Kidney capillary endothelial cell (primary cell): ENCODE results near the gene AFAP1L2.

Experiments
- DNase-seq: peaks from one replicate; pipeline ENCODE4 v3.0.0-alpha.2; 2018; ENCODE audit warnings: low spot score

AFAP1L2 gene

DNA sequence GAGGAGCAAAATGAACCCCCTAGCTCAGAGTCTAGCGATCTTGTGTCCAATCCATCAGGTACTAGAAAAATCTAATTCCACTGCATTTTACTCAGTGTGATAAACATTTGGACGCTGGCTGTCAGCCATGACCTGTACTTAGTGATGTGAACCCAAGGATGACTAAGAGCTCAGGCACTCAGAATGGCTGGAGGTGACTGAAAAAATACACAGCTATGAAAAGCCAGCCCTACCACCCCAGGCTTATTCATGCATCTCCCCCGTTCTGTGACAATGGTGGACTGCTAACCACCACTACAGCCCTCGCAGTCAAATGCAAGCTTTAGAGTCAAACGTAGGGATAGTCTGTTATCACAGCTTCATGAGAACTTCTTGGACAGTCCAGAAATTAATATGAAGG lies 14.9 kb downstream of the AFAP1L2 start:
- peak; percentile 59 for DNase-seq

DNA sequence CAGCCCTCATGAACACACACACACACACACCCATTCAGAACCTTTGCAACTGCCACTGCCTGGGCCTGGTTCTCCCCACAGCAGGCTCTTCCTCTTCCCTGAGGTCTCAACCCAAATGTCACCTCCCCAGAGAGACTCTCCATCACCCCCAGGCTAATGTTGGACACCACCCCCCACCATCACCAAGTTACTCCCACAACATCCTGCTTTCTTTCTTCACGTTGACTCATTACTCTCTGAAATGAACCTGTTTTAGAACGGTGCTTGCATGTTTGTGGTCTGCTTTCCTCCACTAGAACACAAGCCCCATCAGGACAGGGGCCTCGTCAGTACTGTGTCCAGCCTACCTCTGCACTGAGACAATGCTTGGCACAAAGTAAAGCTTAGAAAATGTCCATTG lies 16.0 kb downstream of the AFAP1L2 start:
- DNase-seq = no peak

DNA sequence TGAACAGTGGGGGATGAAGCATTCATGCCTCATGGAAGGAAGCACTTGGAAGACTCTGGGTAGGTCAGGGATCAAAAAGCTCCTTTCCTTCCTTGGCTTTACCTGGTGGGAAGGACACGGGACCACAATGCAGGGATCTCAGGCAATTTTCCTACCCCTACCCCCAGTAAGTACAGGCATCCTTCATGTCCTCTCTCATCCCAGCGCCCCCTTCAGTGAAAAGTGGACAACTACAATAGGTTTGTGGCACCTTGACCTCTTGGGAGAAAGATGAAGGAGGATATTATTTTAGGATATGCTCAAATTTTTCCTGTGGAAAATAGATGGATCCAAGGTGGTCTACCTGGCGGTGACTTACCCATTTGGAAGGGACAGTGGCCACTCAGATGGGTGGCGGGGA lies 16.5 kb downstream of the AFAP1L2 start:
- DNase-seq = no peak

DNA sequence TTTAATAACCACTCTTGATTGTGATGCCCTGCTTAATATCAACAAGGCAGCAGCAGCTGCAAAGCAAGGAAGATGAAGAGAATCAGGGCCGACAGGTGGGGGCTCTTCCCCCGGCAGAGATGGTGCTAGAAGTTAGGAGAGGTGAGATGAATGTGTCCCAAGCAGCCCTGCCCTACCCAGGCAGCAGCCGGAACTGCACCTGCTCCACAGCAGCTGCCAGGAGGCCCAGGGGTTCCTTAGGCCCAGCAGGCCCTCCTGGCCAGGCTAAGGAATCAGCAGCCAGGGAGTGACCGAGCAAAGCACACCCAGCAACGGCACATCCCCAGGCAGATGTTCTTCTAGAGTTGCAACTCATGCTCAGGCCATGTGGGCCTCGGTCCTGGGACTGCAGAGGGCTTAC lies 17.9 kb downstream of the AFAP1L2 start:
- no peak for DNase-seq

DNA sequence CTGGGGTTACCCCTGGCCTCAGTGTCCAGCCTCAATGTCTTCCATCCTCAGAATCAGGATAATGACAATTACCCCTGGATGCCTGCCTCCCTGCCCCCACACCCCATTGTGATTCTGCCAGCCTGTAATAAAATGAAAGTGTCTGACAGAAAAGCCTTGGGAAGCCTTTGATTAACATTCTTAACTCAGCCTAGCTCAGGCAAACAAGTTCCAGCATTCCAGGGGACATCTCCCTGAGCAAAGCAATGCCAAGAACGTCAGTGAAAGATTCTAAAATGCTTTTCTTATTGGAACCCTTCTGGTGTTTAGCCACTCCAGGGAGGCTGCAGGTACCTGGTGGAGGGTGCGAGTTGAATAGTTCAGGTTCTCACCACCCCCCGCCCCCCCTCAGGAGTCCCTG lies 18.7 kb downstream of the AFAP1L2 start:
- no peak for DNase-seq

DNA sequence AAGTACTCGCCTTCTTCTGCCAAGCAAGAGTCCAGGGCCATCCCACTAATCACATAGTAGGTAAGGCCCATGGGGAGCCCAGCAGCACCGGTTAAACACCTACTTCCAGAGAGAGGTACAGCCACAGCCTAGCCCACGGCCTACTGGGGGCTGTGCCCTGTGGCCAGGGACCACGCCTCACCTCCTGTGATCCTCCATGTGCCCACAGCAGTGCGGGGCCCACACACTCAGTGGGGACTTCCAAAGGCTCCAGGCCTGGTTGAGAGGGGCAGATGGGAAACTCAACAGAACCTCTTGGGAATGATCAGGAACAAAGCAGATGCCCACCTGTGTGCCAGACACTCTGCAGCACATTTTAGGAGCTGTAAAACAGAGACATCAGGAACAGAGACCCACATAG lies 19.7 kb downstream of the AFAP1L2 start:
- no peak for DNase-seq

DNA sequence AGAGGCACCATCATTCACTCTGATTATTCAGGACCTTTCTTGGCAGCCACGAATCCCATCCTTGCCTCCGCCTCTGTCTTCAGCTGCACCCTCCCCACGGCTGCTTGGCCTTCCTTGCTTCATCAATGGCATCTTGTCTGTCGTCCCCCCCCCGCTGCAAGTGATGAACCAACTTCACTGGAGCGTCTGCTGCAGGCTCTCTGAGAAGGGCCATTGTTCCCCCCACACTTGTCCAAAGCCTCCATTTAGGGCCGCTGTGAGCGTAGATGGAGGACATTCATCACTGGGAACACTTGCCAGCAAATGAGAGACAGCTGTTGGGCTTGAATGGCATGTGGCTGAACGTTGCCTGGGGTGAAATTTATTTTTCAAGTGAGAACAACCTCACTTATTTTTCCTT lies 20.1 kb downstream of the AFAP1L2 start:
- DNase-seq = no peak

DNA sequence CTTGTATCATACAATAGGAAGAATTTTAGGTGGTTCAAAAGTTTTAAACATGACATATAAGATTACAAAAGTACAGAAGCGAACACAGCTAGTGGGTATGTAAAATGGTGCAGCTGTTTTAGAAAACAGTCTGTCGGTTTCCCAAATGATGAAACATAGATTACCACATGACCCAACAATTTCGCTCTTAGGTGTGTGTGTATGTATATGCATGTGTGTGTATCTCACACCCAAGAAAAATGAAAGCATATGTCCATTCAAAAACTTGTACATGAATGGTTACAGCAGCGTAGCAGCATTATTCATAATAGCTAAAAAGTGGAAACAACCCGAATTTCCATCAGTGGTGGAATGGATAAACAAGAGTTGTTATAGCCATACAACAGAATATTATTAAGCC lies 23.5 kb downstream of the AFAP1L2 start:
- no peak for DNase-seq

DNA sequence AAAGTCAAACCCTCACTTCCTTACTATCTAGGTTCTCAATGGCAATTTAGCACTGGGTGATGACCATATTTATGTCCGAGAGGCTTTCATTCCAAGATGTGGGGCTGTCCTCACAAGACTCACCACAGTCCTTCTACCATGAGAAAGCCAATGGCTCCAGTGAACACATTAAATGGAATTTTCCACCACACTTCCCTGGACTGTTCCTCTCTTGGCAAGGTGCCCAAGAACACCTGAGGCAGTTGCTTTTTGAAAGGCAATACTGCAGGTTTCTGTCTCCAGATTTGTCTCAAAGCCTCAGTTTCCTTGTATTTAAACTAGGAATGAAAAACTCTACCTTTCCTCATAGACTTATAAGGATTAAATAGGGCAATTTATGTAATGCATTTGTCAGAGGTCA lies 24.2 kb downstream of the AFAP1L2 start:
- no peak for DNase-seq

DNA sequence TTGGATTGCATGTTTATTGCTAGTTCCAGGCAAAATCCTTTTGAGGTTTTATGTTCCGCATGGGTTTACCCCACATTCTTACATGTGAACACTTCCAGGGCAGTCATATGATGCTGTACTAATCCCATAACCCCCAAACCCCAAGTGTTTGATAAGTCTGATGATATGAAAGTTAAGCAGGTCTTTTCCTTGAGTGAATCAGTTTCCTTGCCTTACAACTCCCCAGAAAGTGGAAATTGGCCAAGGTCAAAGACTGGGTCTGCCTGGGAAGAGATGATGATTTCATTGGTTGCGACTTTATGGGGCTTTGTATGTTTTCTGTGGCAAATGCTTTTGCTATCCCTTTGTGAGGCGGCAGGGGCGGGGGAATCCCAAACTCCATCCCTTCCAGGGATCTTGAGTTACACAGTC lies 24.7 kb downstream of the AFAP1L2 start:
- DNase-seq = no peak

DNA sequence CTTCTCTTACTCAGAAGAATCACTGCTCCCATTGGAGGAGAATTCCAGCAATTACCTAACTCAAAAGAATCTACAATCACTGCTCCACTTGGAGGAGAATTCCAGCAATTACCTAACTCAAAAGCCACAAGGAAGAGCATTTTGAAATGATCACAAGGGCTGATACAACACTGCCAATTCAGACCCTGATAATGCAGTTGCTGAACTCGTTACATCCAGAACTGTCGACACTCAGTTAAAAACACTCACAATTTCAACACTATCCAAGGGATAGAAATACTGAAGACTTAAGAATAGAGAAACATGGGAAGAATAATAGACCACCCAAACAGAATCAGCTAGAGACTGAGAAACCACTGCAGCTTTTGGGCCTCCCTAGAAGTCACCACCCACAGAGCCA lies 27.8 kb downstream of the AFAP1L2 start:
- DNase-seq = no peak

DNA sequence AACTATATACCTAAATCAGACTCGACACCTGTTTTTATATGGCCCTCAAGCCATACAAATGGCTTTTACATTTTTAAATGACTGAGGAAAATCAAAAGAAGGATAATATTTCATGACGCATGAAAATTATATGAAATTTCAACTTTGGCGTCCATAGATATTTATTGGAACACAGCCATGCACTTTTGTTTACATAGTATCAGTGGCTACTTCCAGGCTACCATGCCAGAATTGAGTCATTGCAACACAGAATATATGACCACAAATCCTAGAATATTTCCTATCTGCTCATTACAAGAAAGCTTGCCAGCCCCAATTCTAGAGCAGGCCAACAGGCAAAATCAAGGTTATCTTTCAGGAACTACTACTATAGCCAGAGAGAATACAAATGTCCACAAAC lies 29.3 kb downstream of the AFAP1L2 start:
- no peak for DNase-seq

DNA sequence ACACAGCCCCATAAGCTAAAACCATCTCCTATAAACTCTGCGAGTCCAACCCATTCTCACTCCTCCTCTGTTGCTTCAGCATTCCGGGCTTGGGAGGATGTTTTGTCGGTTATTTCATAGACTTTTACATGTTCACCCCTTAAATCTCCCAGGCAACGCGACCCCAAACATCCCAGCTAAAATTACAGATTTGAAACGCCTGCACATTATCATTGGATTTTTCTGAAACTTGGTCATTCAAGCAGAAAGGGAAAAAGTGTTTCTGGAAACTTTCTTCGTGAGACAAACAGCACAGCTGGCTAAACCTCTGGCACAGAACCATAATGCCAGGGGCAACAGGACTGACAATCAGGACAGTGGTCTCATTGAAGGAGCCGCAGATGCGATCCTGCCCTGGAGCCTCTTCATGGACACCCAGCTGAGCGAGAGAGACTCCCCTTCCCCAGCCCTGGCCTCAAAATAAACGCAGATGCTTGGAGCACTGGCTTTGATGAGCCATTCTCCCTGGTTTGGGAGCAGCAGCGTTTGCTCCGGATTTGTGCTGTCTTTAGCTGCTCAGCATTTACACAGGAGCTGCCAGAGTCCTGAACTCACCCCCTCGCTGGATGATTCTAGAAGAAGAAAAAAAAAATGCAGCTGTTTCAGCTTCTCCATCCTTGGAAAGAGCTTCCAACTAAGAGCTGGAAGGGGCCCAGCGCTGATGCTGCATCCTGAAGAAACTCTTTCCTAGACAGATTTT lies 30.1 kb downstream of the AFAP1L2 start:
- DNase-seq = no peak

DNA sequence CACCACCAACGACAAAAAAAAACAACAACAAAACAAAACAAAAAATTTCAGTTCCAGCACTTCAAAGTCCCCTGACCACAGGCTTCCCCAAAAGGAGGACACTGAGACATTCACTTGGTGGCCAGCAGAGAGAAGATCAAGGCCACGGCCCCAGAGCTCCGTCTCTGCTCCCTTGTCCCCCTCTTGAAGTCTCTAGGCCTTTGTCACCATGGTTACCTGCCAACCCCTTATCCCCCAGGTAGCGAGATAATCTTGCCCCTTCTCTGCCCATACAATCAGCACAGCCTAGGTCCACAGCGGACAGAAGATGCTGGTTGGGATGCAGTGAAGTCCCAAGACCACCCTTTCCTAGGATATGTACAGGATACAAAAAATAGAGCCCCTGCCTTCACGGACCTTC lies 30.7 kb downstream of the AFAP1L2 start:
- no peak for DNase-seq

DNA sequence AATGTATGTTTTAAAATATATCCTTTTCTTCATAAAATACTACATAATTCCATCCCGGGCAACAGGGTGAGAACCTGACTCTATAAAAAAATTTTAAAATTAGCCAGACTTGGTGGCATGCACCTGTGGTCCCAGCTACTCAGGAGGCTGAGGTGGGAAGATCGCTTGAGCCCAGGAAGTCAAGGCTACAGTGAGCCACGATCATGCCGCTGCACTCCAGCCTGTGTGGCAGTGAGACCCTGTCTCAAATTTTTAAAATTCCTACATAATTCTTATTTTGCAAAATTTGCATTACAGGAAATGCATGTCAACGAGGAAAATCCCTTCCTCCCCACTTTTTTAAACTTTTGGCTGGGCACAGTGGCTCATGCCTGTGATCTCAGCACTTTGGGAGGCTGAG lies 31.3 kb downstream of the AFAP1L2 start:
- no peak for DNase-seq

DNA sequence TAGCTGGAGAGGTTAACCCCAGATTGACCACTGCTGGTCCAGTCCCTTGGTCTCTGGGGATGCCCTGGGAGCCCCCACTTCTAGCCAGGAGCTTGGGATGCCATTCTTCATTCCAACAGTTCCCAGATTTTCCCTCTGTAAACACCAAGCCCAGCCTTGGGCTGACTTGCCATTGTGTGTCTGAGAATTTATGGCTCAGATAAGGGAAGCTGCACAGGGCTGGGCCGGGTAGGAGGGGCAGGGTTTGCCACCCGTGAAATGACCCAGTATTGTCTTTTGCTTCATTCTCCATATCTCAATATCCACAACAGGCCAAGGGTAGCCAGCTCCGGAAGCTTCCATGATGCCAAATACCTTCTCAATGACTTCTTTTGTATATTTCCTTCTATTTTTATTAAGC lies 32.1 kb downstream of the AFAP1L2 start:
- DNase-seq = no peak

DNA sequence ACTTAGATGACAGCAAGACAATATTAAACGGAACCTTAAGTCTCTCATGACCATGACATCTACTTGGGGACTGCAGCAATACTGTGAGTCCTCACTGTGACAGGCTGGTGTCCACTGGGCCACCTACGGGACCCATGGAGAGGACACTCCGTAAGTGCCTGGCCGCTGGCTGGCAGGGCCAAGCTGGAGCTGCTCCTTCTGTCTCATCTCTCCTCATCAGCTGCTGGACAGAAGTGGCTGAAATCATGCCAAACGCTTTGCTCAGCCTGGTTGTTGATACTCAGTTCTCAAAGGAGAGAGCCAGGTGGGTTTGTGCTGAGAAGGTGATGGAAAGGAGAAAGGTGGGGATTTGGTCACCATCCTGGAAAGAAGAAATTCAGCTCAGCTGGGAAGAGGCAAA lies 33.3 kb downstream of the AFAP1L2 start:
- no peak for DNase-seq

DNA sequence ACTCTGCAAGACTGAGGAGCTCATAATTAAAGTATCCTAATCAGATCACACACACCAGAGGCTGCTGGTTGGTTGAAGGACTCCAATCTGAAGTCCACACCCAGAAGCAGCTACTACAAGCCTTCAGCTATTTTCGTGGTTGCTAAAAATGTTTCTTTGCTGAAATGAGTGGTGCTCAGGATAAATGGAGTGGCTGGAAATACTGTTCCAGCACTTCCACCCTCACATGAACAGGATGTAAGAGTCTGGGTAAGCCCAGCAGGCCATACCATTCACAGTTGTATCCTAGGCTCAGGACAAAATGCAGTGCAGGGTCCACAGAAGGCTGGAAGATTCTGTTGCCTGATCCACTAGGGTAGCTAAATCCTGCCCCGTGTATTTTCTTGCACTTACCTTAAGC lies 34.1 kb downstream of the AFAP1L2 start:
- DNase-seq = no peak

DNA sequence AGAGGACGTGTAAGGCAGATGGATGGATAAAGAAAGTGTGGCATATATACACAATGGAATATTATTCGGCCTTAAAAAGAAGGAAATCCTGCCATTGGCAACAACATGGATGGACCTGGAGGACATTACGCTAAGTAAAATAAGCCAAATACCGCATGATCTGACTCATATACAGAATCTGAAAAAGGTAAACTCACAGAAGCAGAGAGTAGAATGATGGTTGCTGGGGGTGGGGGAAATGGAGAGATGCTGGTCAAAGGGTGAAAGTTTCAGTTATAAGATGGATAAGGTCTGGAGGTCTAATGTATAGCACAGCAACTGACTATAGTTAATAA lies 36.3 kb downstream of the AFAP1L2 start:
- no peak for DNase-seq

DNA sequence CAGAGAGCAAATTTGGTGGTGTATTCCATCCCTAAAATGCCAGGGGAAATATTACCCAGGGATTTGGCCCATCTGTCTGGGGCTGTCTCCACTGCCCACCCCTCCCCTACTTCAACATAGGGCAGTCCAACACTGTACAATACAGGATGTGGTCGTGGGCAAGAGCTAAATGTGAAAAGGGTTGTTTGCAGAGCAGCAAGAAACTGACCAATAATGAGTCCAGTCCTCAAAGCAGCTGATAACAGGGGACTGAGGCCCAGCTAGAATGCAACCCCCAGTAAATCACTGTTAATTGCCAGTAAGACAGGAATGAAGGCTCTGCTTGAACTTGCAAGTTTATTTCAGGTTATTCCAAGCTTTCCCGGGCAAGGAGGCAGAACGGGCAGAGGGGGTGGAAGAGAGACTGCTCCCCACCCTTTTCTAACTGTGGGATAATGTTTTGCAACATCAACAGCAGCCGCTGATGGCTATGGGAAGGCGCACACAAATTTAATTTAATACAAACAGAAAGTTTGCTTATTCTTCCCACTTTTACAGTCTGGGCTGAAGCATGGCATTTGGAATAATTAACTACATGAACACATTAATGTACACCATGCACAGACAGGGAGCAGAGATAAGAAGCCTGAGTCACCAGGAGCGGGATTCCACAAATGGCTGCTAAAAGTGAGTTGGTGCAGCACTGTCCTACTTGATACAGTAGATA lies 36.8 kb downstream of the AFAP1L2 start:
- no peak for DNase-seq

DNA sequence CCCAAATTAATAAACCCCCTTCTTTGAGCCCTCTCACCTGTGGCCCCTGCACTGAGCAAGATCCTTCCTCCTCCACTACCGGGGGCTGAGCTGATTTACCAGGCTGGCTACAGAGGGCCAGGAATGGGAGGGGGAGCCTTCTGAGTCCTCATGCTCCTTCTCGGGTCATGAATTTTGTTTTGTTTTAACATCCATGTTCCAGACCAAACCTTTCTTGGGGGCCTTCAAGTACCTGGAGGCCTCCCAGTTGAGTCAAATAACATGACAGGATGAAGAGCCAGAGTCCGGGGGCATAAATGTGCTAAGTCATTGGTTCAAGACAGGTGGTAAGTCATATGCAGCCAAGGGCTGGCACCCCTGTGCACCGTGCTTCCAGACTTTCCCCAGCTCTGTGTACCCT lies 39.6 kb downstream of the AFAP1L2 start:
- no peak for DNase-seq

DNA sequence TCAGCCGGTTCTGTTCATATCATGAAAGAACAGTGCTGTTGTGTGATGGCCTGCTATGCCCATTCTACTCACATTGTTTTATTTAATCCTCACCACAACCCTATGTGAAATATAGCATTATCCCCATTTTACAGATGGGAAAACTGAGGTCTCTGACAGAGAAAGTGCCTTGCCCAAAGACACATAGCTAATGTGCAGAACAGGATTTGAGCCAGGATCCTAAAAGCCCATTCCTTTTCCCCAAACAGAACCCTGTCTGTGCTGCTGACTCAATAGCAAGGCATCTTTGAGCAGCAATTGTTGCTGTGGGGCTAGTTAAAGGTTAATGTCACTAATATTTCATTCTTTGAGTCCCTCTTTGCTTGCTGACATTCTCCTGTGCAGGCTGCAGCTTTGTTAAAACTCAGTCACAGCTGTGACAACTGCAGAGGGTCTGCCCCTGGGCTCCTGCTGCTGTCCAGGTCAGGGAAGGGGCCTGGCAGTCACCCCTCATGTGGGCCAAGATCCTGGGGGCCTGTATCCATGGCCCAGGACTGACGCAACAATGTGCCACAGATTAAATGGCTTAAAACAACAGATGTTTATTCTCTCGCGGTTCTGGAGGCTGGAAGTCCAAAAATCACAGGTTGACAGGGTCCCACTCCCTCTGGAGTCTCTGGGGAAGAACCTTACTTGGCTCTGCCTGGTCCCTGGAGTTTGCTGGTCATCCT lies 40.4 kb downstream of the AFAP1L2 start:
- no peak for DNase-seq

DNA sequence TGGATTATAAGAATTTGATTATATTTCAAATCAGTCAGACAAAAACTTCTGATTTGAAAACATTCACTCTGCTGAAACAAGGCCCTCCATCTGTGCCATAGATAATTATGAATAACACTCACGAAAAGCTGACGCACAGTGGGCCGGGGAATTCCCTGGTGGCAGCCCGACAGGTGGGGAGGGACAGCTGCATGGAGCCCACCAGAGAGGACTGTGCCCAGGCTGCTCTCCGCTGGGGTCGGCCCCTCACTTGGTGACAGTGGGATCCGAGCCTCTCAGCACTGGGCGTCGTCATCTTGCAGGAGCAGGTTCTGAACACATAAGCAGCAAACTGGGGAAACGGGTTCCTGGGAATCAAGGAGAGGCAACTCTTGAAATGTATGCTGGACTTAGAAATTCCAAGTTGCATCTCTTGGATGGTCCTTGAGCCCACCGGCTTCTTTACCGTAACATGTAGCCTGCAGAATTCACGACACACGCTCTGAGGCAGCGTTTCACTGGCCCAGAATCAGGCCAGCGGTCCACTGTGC lies 41.4 kb downstream of the AFAP1L2 start:
- DNase-seq = no peak
